Memory B cell (primary cell): ENCODE data around the gene SPINK6.

Experiments
- ATAC-seq: fragments of 150-1000 bp; cut with Tn5 transposase; 2 replicates; pipeline ENCODE4 v1.10.0; 2021; ENCODE audit warnings: low read depth, mild to moderate bottlenecking, moderate library complexity
- DNase-seq, 2 donors: peaks; one replicate each; pipeline ENCODE4 v3.0.0; 2022; ENCODE audit warnings: low spot score in 2 of 2
- H3K27ac Mint-ChIP-seq: one replicate; pipeline ENCODE4 v1.8.0; 2022; ENCODE audit warnings: mild to moderate bottlenecking, moderate library complexity, mixed read lengths
- H3K27me3 Mint-ChIP-seq: one replicate; pipeline ENCODE4 v1.8.0; 2022; ENCODE audit warnings: mixed read lengths
- H3K36me3 Mint-ChIP-seq: one replicate; pipeline ENCODE4 v1.8.0; 2022; ENCODE audit warnings: mild to moderate bottlenecking, mixed read lengths
- H3K4me1 Mint-ChIP-seq: one replicate; pipeline ENCODE4 v1.8.0; 2022; ENCODE audit warnings: mixed read lengths
- H3K4me3 Mint-ChIP-seq: one replicate; pipeline ENCODE4 v1.8.0; 2022; ENCODE audit warnings: mild to moderate bottlenecking, moderate library complexity, mixed read lengths
- H3K9me3 Mint-ChIP-seq: one replicate; pipeline ENCODE4 v1.8.0; 2022; ENCODE audit warnings: mixed read lengths

Gene SPINK6

GRCh38 chr5:148202531-148203203, at the start of gene SPINK6:
SPINK6 (plus strand) TSS chr5:148203042; CDS start chr5:148203097, 55 bp downstream.
- no peaks in the 10 kb centered on the region for H3K36me3 Mint-ChIP-seq
- DNase-seq (no peak), ATAC-seq (no peak)

DNA sequence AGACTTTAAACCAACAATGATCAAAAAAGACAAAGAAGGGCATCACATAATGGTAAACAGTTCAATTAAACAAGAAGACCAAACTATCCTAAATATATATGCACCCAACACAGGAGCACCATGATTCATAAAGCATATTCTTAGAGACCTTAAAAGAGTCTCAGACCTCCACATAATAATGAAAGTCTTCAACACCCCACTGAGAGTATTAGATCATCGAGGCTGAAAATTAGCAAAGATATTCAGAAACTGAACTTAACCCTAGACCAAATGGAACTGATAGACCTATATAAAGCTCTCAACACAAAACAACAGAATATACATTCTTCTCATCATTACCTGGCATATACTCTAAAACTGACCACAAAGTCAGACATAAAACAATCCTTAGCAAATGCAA, 46.2 kb upstream of the SPINK6 start:
- Mint-ChIP-seq H3K27ac (no peak overlapping the region), H3K4me1 (no peaks in the 10 kb centered on the region), H3K9me3 (peaks cover 6% of the 10 kb centered on the region), H3K36me3 (no peaks in the 10 kb centered on the region), H3K27me3 (peaks cover 5% of the 10 kb centered on the region), H3K4me3 (no peak overlapping the region)
- no peak for DNase-seq
- no peak for ATAC-seq

More at GRCh38 chr5:148202531-148203203, at the start of gene SPINK6:
- no peak within 1 kb of the TSS for H3K4me3 Mint-ChIP-seq
- no peak within 1 kb of the TSS for H3K27ac Mint-ChIP-seq
- no peaks in the 10 kb centered on the region for H3K9me3 Mint-ChIP-seq
- H3K4me1 Mint-ChIP-seq, result no peaks in the 10 kb centered on the region
- H3K27me3 Mint-ChIP-seq, result peaks cover 2% of the 10 kb centered on the region

GRCh38 chr5:148162038-148162437, 40.8 kb upstream of the SPINK6 start:
- no peaks in the 10 kb centered on the region for H3K4me1 Mint-ChIP-seq
- no peaks in the 10 kb centered on the region for H3K36me3 Mint-ChIP-seq
- H3K27ac Mint-ChIP-seq, result no peak overlapping the region
- ATAC-seq, result no peak
- H3K9me3 Mint-ChIP-seq, result no peaks in the 10 kb centered on the region
- H3K27me3 Mint-ChIP-seq, result no peaks in the 10 kb centered on the region
- no peak for DNase-seq
- no peak overlapping the region for H3K4me3 Mint-ChIP-seq

- Mint-ChIP-seq H3K27ac (no peak overlapping the region), H3K4me3 (no peak overlapping the region)
- no peak for ATAC-seq
Measured at GRCh38 chr5:148163345-148163744, 39.5 kb upstream of the SPINK6 start.

DNA sequence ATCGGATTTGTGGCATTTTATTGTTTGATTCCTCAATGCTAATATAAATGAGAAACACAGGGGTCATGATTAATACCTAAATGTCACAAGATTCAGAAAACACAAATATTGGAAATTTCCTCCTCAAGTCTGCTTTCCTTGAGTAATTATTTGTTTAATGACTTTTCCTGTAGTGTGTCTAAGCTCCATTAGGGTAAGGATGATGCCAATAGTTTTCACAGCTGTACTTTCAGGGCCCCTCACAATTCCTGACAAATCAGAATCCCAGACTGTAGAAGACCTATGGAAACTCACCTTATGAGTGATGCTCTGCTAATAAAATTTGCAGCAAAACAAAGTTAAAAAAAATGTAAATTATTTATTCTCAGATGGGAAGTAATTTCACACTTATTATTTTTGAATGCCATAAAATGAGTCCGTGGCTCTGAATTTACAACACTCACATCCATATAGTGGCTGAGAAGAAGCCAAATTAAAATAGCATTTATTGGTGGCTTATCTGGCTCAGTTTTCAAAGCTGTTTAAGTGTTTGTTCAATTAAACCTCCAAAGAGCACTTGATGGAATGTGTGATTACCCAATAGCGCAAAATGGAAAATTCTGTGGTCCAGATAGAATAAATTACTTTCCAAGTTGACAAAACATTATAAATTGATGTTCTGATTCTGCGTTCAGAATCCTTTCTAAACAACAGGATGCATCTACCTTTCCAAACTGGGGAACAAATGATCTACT, 36.1 kb upstream of the SPINK6 start:
- H3K4me1 Mint-ChIP-seq, result no peaks in the 10 kb centered on the region
- ATAC-seq (no peak), DNase-seq (no peak)
- no peaks in the 10 kb centered on the region for H3K9me3 Mint-ChIP-seq
- H3K36me3 Mint-ChIP-seq, result no peaks in the 10 kb centered on the region
- no peaks in the 10 kb centered on the region for H3K27me3 Mint-ChIP-seq
- H3K4me3 Mint-ChIP-seq, result no peak overlapping the region
- no peak overlapping the region for H3K27ac Mint-ChIP-seq

More at GRCh38 chr5:148163345-148163744, 39.5 kb upstream of the SPINK6 start:
- DNase-seq, result no peak
- Mint-ChIP-seq H3K4me1 (no peaks in the 10 kb centered on the region), H3K36me3 (no peaks in the 10 kb centered on the region), H3K9me3 (no peaks in the 10 kb centered on the region), H3K27me3 (no peaks in the 10 kb centered on the region)

GRCh38 chr5:148168246-148168645, 34.6 kb upstream of the SPINK6 start, which contains the start of gene SPINK14:
SPINK14 (plus strand) TSS chr5:148168546; CDS start chr5:148169733, 1,187 bp downstream.
- Mint-ChIP-seq H3K27me3 (no peaks in the 10 kb centered on the region), H3K27ac (no peak within 1 kb of the TSS), H3K4me3 (no peak within 1 kb of the TSS), H3K36me3 (no peaks in the 10 kb centered on the region), H3K9me3 (no peaks in the 10 kb centered on the region), H3K4me1 (no peaks in the 10 kb centered on the region)
- ATAC-seq (no peak), DNase-seq (no peak)

DNA sequence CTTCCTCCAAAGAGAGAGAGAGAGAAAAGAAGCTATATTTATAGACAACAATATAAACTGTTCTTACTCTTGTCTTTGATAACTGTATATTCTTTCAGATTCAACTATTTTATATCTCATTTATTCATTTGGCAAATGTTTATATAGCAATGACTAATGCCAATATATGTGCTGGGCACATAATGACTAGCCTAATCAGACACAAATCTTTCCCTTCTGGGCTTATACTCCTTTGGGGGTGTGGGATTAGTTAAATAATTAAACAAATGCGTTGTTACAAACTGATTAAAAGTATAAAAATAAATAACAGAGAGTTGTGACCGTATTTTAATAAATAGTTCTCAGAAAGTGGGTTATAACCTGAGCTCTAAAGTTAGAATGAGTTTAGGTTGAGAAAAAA, 30.5 kb upstream of the SPINK6 start:
- no peak overlapping the region for H3K4me3 Mint-ChIP-seq
- DNase-seq (no peak), ATAC-seq (no peak)
- H3K4me1 Mint-ChIP-seq, result no peaks in the 10 kb centered on the region
- no peaks in the 10 kb centered on the region for H3K36me3 Mint-ChIP-seq
- H3K9me3 Mint-ChIP-seq, result no peaks in the 10 kb centered on the region
- no peak overlapping the region for H3K27ac Mint-ChIP-seq
- H3K27me3 Mint-ChIP-seq, result peaks cover 3% of the 10 kb centered on the region

DNA sequence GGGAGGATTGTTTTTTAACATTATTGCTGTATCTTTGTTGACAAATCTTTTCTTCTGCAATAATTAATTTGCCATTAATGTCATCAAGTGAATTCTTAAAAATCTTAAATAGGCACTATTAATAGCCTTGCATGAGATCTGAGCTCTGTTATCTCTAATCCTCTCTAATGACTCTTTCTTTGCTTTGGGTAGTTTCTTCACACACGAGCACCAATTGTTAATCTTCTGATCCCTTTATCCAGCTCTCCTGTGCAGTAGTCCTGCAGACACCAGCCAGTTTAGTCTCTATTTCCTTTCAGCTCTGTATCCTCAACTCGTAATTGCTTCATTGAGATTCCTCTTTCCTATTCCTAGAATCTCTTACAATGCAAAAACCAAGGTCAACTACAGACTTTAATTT, 26.4 kb upstream of the SPINK6 start:
- H3K27ac Mint-ChIP-seq, result no peak overlapping the region
- DNase-seq (no peak), ATAC-seq (no peak)
- no peaks in the 10 kb centered on the region for H3K36me3 Mint-ChIP-seq
- H3K4me1 Mint-ChIP-seq, result no peaks in the 10 kb centered on the region
- no peak overlapping the region for H3K4me3 Mint-ChIP-seq
- no peaks in the 10 kb centered on the region for H3K9me3 Mint-ChIP-seq
- H3K27me3 Mint-ChIP-seq, result peaks cover 7% of the 10 kb centered on the region

- peaks cover 7% of the 10 kb centered on the region for H3K27me3 Mint-ChIP-seq
- H3K9me3 Mint-ChIP-seq, result no peaks in the 10 kb centered on the region
- DNase-seq (no peak), ATAC-seq (no peak)
- no peaks in the 10 kb centered on the region for H3K36me3 Mint-ChIP-seq
- H3K4me3 Mint-ChIP-seq, result no peak overlapping the region
- H3K4me1 Mint-ChIP-seq, result no peaks in the 10 kb centered on the region
- no peak overlapping the region for H3K27ac Mint-ChIP-seq
Measured at GRCh38 chr5:148177207-148177606, 25.6 kb upstream of the SPINK6 start.

- H3K4me3 Mint-ChIP-seq, result no peak overlapping the region
- peak in 1 of 2 donors; percentile 18 for DNase-seq
- no peaks in the 10 kb centered on the region for H3K4me1 Mint-ChIP-seq
- H3K27me3 Mint-ChIP-seq, result peaks cover 7% of the 10 kb centered on the region
- H3K36me3 Mint-ChIP-seq, result no peaks in the 10 kb centered on the region
- no peak overlapping the region for H3K27ac Mint-ChIP-seq
- peak; percentile 42 for ATAC-seq
- no peaks in the 10 kb centered on the region for H3K9me3 Mint-ChIP-seq
Measured at GRCh38 chr5:148179234-148179824, 23.5 kb upstream of the SPINK6 start.

- Mint-ChIP-seq H3K9me3 (no peaks in the 10 kb centered on the region), H3K4me1 (no peaks in the 10 kb centered on the region), H3K27me3 (peaks cover 3% of the 10 kb centered on the region), H3K36me3 (no peaks in the 10 kb centered on the region), H3K4me3 (no peak overlapping the region), H3K27ac (no peak overlapping the region)
- ATAC-seq (no peak), DNase-seq (no peak)
Measured at GRCh38 chr5:148186248-148187003, 16.4 kb upstream of the SPINK6 start.

DNA sequence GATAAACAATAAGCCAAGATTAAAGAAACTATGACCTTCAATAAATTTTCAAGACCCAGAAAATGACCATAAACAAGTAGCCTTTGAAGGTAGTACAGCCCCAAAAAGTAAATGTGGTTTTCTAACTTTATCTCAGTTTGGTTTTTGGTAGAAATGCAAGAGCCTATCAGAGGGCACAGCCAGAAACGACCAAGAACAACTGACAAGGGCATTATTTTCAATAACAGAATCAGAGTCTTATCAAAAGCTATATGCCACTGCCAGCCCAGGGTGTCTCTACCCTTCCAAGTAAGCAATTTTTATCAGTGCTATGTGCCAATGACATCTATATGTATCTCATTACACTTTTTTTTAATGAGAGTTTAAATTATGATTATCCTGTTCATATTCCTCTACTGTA, 11.8 kb upstream of the SPINK6 start:
- Mint-ChIP-seq H3K4me3 (no peak overlapping the region), H3K9me3 (no peaks in the 10 kb centered on the region), H3K27me3 (peaks cover 3% of the 10 kb centered on the region), H3K27ac (no peak overlapping the region), H3K36me3 (no peaks in the 10 kb centered on the region), H3K4me1 (no peaks in the 10 kb centered on the region)
- DNase-seq (no peak), ATAC-seq (no peak)

DNA sequence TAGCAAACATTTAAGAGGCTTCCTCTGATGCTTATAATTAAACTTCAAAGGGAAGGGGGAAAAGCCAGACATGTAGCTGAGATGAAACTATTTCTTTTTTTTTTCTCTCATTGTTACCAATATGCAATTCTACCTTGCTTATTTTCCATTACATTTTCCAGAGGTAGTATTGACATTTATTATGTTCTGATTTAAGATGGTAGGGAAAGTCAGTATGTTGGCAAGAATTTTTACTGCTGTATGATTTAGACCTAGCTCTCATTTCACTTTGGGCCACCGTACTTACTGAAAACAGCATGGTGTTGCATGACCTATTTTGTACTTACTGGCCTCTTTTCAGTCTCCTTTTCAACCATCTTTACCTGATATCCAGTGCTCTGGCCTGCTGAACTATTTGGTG, 9.6 kb upstream of the SPINK6 start:
- Mint-ChIP-seq H3K9me3 (no peaks in the 10 kb centered on the region), H3K27me3 (peaks cover 1% of the 10 kb centered on the region), H3K36me3 (no peaks in the 10 kb centered on the region), H3K27ac (no peak overlapping the region), H3K4me1 (no peaks in the 10 kb centered on the region), H3K4me3 (no peak overlapping the region)
- ATAC-seq (no peak), DNase-seq (no peak)

DNA sequence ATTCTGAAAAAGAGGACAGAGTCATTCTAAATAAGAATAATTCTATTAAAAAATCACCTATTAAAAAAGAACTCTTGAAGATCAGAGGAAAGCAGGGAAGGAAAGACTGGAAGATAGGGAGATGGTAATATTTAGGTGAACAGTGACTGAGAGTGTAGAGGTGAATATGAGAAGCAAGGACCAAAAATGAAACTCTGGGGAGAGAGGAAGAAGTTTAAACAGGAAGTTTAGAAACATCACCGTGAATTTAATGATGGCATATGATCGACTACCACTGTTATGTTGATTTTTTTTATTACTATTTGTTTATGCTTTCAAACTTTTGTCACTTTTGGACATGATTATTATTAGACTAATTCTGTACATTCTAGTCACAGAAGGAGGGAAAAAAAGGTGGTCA, 1.7 kb upstream of the SPINK6 start:
- DNase-seq (no peak), ATAC-seq (no peak)
- no peak overlapping the region for H3K27ac Mint-ChIP-seq
- no peaks in the 10 kb centered on the region for H3K9me3 Mint-ChIP-seq
- H3K27me3 Mint-ChIP-seq, result no peaks in the 10 kb centered on the region
- no peaks in the 10 kb centered on the region for H3K4me1 Mint-ChIP-seq
- no peaks in the 10 kb centered on the region for H3K36me3 Mint-ChIP-seq
- H3K4me3 Mint-ChIP-seq, result no peak overlapping the region
